NCI-H2107 treated with DMSO at 0.1 percent for 48 hours (cell line): ENCODE measurements around the gene PNN.
A peak's percentile ranks its signal among the peaks of the same experiment; 100 is the strongest.
"Not testable (repeated sequence)": the region's sequence is repeated elsewhere in the genome, so short reads cannot be mapped to it uniquely, and the experiment has no call there.

Experiments
- DNase-seq: peaks from one replicate; lab custom pipeline; 2025; ENCODE audit not compliant: unreplicated experiment; lab: John Stamatoyannopoulos, UW

Gene PNN

GRCh38 chr14:39174560-39175444 lies at the start of gene PNN:
PNN (plus strand) TSS chr14:39175254; CDS start chr14:39175280, 26 bp downstream.
- DNase-seq: peak; percentile 99

GRCh38 chr14:39137835-39138234 lies 37.2 kb upstream of the PNN start:
- DNase-seq: not testable (repeated sequence)

GRCh38 chr14:39138440-39138839 lies 36.6 kb upstream of the PNN start:
- no peak for DNase-seq

- DNase-seq: no peak
Observed at GRCh38 chr14:39140170-39140569, 34.9 kb upstream of the PNN start.

- not testable (repeated sequence) for DNase-seq
Observed at GRCh38 chr14:39141623-39142022, 33.4 kb upstream of the PNN start.

- DNase-seq: not testable (repeated sequence)
Observed at GRCh38 chr14:39143226-39143625, 31.8 kb upstream of the PNN start.

GRCh38 chr14:39145266-39145966 lies 29.6 kb upstream of the PNN start:
- no peak for DNase-seq

GRCh38 chr14:39154594-39155189 lies 20.4 kb upstream of the PNN start:
- no peak for DNase-seq

GRCh38 chr14:39157491-39157890 lies 17.6 kb upstream of the PNN start:
- no peak for DNase-seq

GRCh38 chr14:39158222-39158858 lies 16.7 kb upstream of the PNN start:
- no peak for DNase-seq

- DNase-seq: no peak
Observed at GRCh38 chr14:39160494-39160893, 14.6 kb upstream of the PNN start.

- not testable (repeated sequence) for DNase-seq
Observed at GRCh38 chr14:39167797-39168320, 7.2 kb upstream of the PNN start.

GRCh38 chr14:39168591-39168990 lies 6.5 kb upstream of the PNN start:
- DNase-seq: no peak

- DNase-seq: peak; percentile 74
Observed at GRCh38 chr14:39169541-39169900, 5.5 kb upstream of the PNN start.

- DNase-seq: no peak
Observed at GRCh38 chr14:39173198-39173597, 1.9 kb upstream of the PNN start.

GRCh38 chr14:39175445-39176262 lies 600 bp downstream of the PNN start:
- DNase-seq: no peak

GRCh38 chr14:39176263-39177167 lies 1.5 kb downstream of the PNN start:
- no peak for DNase-seq

- no peak for DNase-seq
Observed at GRCh38 chr14:39177168-39177545, 2.1 kb downstream of the PNN start.

- DNase-seq: no peak
Observed at GRCh38 chr14:39179042-39179441, 4.0 kb downstream of the PNN start.
